ENCODE measurements around the gene PCDHB8. TPM values are rescaled to one million over a fixed set of nuclear protein-coding genes. Genes with fewer than 3 reads are reported as not detected.
"Not testable (repeated sequence)": the region's sequence is repeated elsewhere in the genome, so short reads cannot be mapped to it uniquely, and the experiment has no call there.

Gene PCDHB8
- total RNA-seq, 1 experiment from 2014 or later = 0.22 TPM

DNA sequence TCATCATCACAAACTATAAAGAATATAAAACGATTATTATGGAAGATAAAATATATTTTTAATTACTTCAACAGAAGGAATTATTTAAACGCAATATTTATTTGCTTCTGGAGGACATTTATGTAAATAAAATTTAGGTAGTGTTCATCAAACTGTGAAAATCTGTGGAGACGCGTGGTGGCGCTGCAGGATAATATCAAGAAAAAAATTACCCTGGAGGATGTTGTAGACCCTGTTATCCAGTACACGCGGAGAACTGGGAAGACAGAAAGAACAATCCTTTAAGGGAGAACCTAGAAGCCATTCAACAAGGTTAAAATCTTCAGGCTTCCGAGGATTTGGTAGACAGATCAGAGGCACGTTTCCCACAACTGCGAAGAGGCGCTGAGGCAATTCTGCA, 30.9 kb downstream of the PCDHB8 start, which contains the start of gene PCDHB12:
PCDHB12 (plus strand) TSS at position 242 of the 400 bp plus-strand sequence. CDS start 189 bp downstream, outside the sequence.
- H3K27me3 ChIP-seq (ENCODE audit: low read length) = no peaks in the 10 kb centered on the region
- no peaks in the 10 kb centered on the region for H3K36me3 ChIP-seq (ENCODE audit: low read depth, low read length)
- H3K9ac ChIP-seq (ENCODE audit: low read length) = no peak within 1 kb of the TSS
- H3K9me2 ChIP-seq (replicated peaks; ENCODE audit: low read length) = no peaks in the 10 kb centered on the region
- no peaks in the 10 kb centered on the region for H4K20me1 ChIP-seq (ENCODE audit: low read length)
- CTCF ChIA-PET = no interaction called here
- TF ChIP-seq, protein P1, sequence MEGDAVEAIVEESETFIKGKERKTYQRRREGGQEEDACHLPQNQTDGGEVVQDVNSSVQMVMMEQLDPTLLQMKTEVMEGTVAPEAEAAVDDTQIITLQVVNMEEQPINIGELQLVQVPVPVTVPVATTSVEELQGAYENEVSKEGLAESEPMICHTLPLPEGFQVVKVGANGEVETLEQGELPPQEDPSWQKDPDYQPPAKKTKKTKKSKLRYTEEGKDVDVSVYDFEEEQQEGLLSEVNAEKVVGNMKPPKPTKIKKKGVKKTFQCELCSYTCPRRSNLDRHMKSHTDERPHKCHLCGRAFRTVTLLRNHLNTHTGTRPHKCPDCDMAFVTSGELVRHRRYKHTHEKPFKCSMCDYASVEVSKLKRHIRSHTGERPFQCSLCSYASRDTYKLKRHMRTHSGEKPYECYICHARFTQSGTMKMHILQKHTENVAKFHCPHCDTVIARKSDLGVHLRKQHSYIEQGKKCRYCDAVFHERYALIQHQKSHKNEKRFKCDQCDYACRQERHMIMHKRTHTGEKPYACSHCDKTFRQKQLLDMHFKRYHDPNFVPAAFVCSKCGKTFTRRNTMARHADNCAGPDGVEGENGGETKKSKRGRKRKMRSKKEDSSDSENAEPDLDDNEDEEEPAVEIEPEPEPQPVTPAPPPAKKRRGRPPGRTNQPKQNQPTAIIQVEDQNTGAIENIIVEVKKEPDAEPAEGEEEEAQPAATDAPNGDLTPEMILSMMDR (conservative IDR thresholded peaks at IDR 0.05; ENCODE audit: low read depth, low read length) = peak; percentile 28; the same call in 1 of the 2 replicates
- TF ChIP-seq EZH2phosphoT487 (IDR thresholded peaks at IDR 0.05; ENCODE audit: borderline replicate concordance, low read length) (no peak), EZH2 (IDR thresholded peaks at IDR 0.05; ENCODE audit: low read length, unreplicated experiment) (no peak)
- DNase-seq (peak; percentile 20), ATAC-seq (no peak)
- no peaks in the 10 kb centered on the region for H3K9me3 ChIP-seq (ENCODE audit: low read length)
- no peak within 1 kb of the TSS for H3K27ac ChIP-seq (ENCODE audit: low read length)
- peak within 1 kb of the TSS; percentile 42; the same call in 1 of the 2 replicates for H2AFZ ChIP-seq (ENCODE audit: low read length)
- H3F3A ChIP-seq (ENCODE audit: low read length, unreplicated experiment) = no peaks in the 10 kb centered on the region
- BruUV-seq (replicated peaks) = no TSS peak
- intact Hi-C loops (cut with micrococcal nuclease) = no loop called here
- no peaks in the 10 kb centered on the region for H3K4me1 ChIP-seq (ENCODE audit: insufficient read depth, low read length)
- POLR2A ChIA-PET (ENCODE audit: unreplicated experiment) = no interaction called here
- H3K79me2 ChIP-seq (ENCODE audit: low read length) = no peaks in the 10 kb centered on the region
- no peak within 1 kb of the TSS for H3K4me2 ChIP-seq (ENCODE audit: low read length)
- no peak within 1 kb of the TSS for H3K4me3 ChIP-seq (ENCODE audit: low read length)

DNA sequence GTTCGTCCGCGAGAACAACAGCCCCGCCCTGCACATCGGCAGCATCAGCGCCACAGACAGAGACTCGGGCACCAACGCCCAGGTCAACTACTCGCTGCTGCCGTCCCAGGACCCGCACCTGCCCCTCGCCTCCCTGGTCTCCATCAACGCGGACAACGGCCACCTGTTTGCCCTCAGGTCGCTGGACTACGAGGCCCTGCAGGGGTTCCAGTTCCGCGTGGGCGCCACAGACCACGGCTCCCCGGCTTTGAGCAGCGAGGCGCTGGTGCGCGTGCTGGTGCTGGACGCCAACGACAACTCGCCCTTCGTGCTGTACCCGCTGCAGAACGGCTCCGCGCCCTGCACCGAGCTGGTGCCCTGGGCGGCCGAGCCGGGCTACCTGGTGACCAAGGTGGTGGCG, 32.7 kb downstream of the PCDHB8 start:
- intact Hi-C loops (cut with micrococcal nuclease); H3K9ac ChIP-seq (ENCODE audit: low read length); H3K4me2 ChIP-seq (ENCODE audit: low read length); H3K36me3 ChIP-seq (ENCODE audit: low read depth, low read length); BruUV-seq (replicated peaks); ATAC-seq; DNase-seq; H4K20me1 ChIP-seq (ENCODE audit: low read length); CTCF ChIA-PET; H3K9me2 ChIP-seq (replicated peaks; ENCODE audit: low read length); H3K4me1 ChIP-seq (ENCODE audit: insufficient read depth, low read length); H3K9me3 ChIP-seq (ENCODE audit: low read length); H3K4me3 ChIP-seq (ENCODE audit: low read length); H3F3A ChIP-seq (ENCODE audit: low read length, unreplicated experiment); H3K27me3 ChIP-seq (ENCODE audit: low read length); H2AFZ ChIP-seq (ENCODE audit: low read length); H3K79me2 ChIP-seq (ENCODE audit: low read length); H3K27ac ChIP-seq (ENCODE audit: low read length); POLR2A ChIA-PET (ENCODE audit: unreplicated experiment): not testable (repeated sequence)

DNA sequence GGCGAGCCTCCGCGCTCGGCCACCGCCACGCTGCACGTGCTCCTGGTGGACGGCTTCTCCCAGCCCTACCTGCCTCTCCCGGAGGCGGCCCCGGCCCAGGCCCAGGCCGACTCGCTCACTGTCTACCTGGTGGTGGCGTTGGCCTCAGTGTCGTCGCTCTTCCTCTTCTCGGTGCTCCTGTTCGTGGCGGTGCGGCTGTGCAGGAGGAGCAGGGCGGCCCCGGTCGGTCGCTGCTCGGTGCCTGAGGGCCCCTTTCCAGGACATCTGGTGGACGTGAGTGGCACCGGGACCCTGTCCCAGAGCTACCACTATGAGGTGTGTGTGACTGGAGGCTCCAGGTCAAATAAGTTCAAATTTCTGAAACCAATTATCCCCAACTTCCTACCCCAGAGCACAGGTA, 33.3 kb downstream of the PCDHB8 start:
- H3F3A ChIP-seq (ENCODE audit: low read length, unreplicated experiment); H3K4me1 ChIP-seq (ENCODE audit: insufficient read depth, low read length); DNase-seq; H3K27ac ChIP-seq (ENCODE audit: low read length); CTCF ChIA-PET; H3K27me3 ChIP-seq (ENCODE audit: low read length); intact Hi-C loops (cut with micrococcal nuclease); H3K79me2 ChIP-seq (ENCODE audit: low read length); H3K9ac ChIP-seq (ENCODE audit: low read length); H3K9me3 ChIP-seq (ENCODE audit: low read length); POLR2A ChIA-PET (ENCODE audit: unreplicated experiment); H3K9me2 ChIP-seq (replicated peaks; ENCODE audit: low read length); H2AFZ ChIP-seq (ENCODE audit: low read length); ATAC-seq; H3K4me2 ChIP-seq (ENCODE audit: low read length); BruUV-seq (replicated peaks); H3K4me3 ChIP-seq (ENCODE audit: low read length); H3K36me3 ChIP-seq (ENCODE audit: low read depth, low read length); H4K20me1 ChIP-seq (ENCODE audit: low read length): not testable (repeated sequence)

DNA sequence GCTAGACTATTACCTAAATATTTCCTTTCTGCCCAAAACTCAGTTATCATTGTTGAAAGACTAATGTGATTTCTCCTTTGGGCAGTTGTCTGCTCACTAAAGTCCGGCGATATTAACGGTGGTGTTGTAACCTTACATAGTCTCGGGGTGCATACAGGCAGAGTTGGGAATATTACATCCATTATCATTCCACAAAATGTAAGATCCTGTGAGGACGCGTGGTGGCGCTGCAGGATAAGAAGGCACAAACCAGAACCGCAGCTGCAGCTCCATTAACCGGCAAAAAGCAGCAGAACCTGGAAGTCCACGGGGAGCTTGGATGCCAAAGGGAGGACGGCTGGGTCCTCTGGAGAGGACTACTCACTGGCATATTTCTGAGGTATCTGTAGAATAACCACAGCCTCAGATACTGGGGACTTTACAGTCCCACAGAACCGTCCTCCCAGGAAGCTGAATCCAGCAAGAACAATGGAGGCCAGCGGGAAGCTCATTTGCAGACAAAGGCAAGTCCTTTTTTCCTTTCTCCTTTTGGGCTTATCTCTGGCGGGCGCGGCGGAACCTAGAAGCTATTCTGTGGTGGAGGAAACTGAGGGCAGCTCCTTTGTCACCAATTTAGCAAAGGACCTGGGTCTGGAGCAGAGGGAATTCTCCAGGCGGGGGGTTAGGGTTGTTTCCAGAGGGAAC, 36.2 kb downstream of the PCDHB8 start, which contains the start of gene PCDHB13:
PCDHB13 (plus strand) TSS at position 264 of the 684 bp plus-strand sequence; CDS start at position 469, 205 bp downstream.
- intact Hi-C loops (cut with micrococcal nuclease) = not testable (repeated sequence)
- TF ChIP-seq, protein P1 (conservative IDR thresholded peaks at IDR 0.05; ENCODE audit: low read depth, low read length) = 0 out of 2 replicates have a peak, but pooled peaks have one; percentile 18
- peak; percentile 22 for ATAC-seq

DNA sequence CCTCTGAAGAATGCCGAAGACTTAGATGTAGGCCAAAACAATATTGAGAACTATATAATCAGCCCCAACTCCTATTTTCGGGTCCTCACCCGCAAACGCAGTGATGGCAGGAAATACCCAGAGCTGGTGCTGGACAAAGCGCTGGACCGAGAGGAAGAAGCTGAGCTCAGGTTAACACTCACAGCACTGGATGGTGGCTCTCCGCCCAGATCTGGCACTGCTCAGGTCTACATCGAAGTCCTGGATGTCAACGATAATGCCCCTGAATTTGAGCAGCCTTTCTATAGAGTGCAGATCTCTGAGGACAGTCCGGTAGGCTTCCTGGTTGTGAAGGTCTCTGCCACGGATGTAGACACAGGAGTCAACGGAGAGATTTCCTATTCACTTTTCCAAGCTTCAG, 37.0 kb downstream of the PCDHB8 start:
- POLR2A ChIA-PET (ENCODE audit: unreplicated experiment); H3K4me1 ChIP-seq (ENCODE audit: insufficient read depth, low read length); H3K36me3 ChIP-seq (ENCODE audit: low read depth, low read length); BruUV-seq (replicated peaks); H3K4me2 ChIP-seq (ENCODE audit: low read length); H3K9ac ChIP-seq (ENCODE audit: low read length); CTCF ChIA-PET; H2AFZ ChIP-seq (ENCODE audit: low read length); ATAC-seq; H3F3A ChIP-seq (ENCODE audit: low read length, unreplicated experiment); DNase-seq; H3K9me3 ChIP-seq (ENCODE audit: low read length); H3K9me2 ChIP-seq (replicated peaks; ENCODE audit: low read length); H3K79me2 ChIP-seq (ENCODE audit: low read length); intact Hi-C loops (cut with micrococcal nuclease); H3K27me3 ChIP-seq (ENCODE audit: low read length); H3K27ac ChIP-seq (ENCODE audit: low read length); H4K20me1 ChIP-seq (ENCODE audit: low read length); H3K4me3 ChIP-seq (ENCODE audit: low read length): not testable (repeated sequence)

More for the DNA sequence above, 36.2 kb downstream of the PCDHB8 start, which contains the start of gene PCDHB13:
- TSS peak; percentile 41 for BruUV-seq (replicated peaks)
- H3K4me2 ChIP-seq (ENCODE audit: low read length); H3K4me1 ChIP-seq (ENCODE audit: insufficient read depth, low read length); H3K9ac ChIP-seq (ENCODE audit: low read length); H3F3A ChIP-seq (ENCODE audit: low read length, unreplicated experiment); CTCF ChIA-PET; H3K27ac ChIP-seq (ENCODE audit: low read length); H3K36me3 ChIP-seq (ENCODE audit: low read depth, low read length); H3K79me2 ChIP-seq (ENCODE audit: low read length); POLR2A ChIA-PET (ENCODE audit: unreplicated experiment); H3K27me3 ChIP-seq (ENCODE audit: low read length); H3K9me2 ChIP-seq (replicated peaks; ENCODE audit: low read length); H4K20me1 ChIP-seq (ENCODE audit: low read length); H2AFZ ChIP-seq (ENCODE audit: low read length); H3K4me3 ChIP-seq (ENCODE audit: low read length); H3K9me3 ChIP-seq (ENCODE audit: low read length): not testable (repeated sequence)
- peak; percentile 7 for DNase-seq

Data from PC-3 (cell line).